Neural crest cell (in vitro differentiated cells): ENCODE data around the gene IDI1. TPM values are rescaled to one million over a fixed set of nuclear protein-coding genes. Genes with fewer than 3 reads are reported as not detected.

Experiments
- DNase-seq: peaks from one replicate; pipeline ENCODE4 v3.0.0; 2021; ENCODE audit warnings: low read depth, mixed read lengths, low spot score
- H3K27ac Mint-ChIP-seq: one replicate; pipeline ENCODE4 v1.8.0; 2021; ENCODE audit warnings: mild to moderate bottlenecking, mixed read lengths; ENCODE audit not compliant: unreplicated experiment
- H3K27me3 Mint-ChIP-seq: 2 replicates; pipeline ENCODE4 v1.8.0; 2021; ENCODE audit warnings: low read depth, mild to moderate bottlenecking, mixed read lengths
- H3K36me3 Mint-ChIP-seq: 2 replicates; pipeline ENCODE4 v1.8.0; 2021; ENCODE audit warnings: low read depth, mild to moderate bottlenecking, mixed read lengths
- H3K4me1 Mint-ChIP-seq: 2 replicates; pipeline ENCODE4 v1.8.0; 2021; ENCODE audit warnings: mixed read lengths
- H3K4me3 Mint-ChIP-seq: one replicate; pipeline ENCODE4 v1.8.0; 2021; ENCODE audit warnings: mild to moderate bottlenecking, mixed read lengths
- H3K9me3 Mint-ChIP-seq: 2 replicates; pipeline ENCODE4 v1.8.0; 2021; ENCODE audit warnings: mixed read lengths
- total RNA-seq: library from RNA; stranded (reverse); gene quantifications from 2 replicates; pipeline ENCODE4 v1.2.1, GENCODE V29; 2021
- TF ChIP-seq, protein P1 (sequence below): fragments of 200-600 bp; sonication (generic); conservative IDR thresholded peaks from 2 replicates; pipeline ENCODE4 v1.5.0; 2021; ENCODE audit warnings: antibody characterized with exemption, mild to moderate bottlenecking

The IDI1 gene
- total RNA-seq, 1 donor from 2014 or later, result 110 TPM

DNA sequence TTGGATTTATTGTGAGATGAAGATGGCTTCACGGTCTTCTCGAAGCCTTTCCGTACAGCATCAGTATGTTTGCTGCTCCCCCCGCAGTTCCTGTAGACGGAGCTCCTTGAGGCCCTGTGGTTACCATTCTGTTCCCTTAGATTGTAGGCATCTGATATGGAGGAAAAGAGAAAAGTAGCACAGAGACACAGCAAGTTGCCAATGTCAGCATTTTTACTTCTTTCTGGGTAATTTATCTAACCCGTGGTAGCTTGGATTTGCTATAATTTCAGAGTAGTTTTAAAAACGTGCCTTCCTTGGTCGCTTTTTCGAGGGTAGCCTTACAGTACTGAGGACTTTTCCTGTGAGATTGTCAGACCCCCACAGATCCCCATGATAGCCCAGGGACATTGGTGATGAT is 44.8 kb upstream of the IDI1 start:
- TF ChIP-seq, protein P1, sequence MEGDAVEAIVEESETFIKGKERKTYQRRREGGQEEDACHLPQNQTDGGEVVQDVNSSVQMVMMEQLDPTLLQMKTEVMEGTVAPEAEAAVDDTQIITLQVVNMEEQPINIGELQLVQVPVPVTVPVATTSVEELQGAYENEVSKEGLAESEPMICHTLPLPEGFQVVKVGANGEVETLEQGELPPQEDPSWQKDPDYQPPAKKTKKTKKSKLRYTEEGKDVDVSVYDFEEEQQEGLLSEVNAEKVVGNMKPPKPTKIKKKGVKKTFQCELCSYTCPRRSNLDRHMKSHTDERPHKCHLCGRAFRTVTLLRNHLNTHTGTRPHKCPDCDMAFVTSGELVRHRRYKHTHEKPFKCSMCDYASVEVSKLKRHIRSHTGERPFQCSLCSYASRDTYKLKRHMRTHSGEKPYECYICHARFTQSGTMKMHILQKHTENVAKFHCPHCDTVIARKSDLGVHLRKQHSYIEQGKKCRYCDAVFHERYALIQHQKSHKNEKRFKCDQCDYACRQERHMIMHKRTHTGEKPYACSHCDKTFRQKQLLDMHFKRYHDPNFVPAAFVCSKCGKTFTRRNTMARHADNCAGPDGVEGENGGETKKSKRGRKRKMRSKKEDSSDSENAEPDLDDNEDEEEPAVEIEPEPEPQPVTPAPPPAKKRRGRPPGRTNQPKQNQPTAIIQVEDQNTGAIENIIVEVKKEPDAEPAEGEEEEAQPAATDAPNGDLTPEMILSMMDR, result no peak
- H3K4me3 Mint-ChIP-seq, result no peak overlapping the region
- H3K27me3 Mint-ChIP-seq, result no peaks in the 10 kb centered on the region
- no peaks in the 10 kb centered on the region for H3K9me3 Mint-ChIP-seq
- H3K4me1 Mint-ChIP-seq, result peaks cover 9% of the 10 kb centered on the region
- peaks cover 14% of the 10 kb centered on the region for H3K36me3 Mint-ChIP-seq
- H3K27ac Mint-ChIP-seq, result no peak overlapping the region
- no peak for DNase-seq

DNA sequence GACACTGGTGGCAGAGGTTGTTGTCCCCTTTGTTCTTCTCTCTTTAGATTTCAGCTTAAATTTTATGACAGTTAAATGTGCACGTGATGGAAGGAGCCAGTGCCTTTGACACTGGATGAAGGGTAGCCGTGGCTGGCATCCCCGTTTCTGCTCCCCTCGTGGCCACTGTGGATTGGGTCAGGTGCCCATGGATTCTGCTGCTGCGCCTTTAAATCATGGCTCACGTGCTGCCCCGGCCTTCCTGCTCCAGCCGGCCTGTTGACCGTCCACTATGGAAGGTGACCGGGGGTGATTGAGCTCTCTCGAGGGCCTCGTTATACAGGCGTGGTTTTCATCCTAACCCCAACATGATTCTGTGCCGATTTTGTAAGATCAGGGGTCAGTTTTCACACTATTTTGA is 41.8 kb upstream of the IDI1 start:
- Mint-ChIP-seq H3K36me3 (peaks cover 14% of the 10 kb centered on the region), H3K9me3 (no peaks in the 10 kb centered on the region), H3K27ac (no peak overlapping the region), H3K4me3 (no peak overlapping the region), H3K27me3 (no peaks in the 10 kb centered on the region), H3K4me1 (peaks cover 12% of the 10 kb centered on the region)
- TF ChIP-seq, protein P1, result no peak
- DNase-seq, result no peak

DNA sequence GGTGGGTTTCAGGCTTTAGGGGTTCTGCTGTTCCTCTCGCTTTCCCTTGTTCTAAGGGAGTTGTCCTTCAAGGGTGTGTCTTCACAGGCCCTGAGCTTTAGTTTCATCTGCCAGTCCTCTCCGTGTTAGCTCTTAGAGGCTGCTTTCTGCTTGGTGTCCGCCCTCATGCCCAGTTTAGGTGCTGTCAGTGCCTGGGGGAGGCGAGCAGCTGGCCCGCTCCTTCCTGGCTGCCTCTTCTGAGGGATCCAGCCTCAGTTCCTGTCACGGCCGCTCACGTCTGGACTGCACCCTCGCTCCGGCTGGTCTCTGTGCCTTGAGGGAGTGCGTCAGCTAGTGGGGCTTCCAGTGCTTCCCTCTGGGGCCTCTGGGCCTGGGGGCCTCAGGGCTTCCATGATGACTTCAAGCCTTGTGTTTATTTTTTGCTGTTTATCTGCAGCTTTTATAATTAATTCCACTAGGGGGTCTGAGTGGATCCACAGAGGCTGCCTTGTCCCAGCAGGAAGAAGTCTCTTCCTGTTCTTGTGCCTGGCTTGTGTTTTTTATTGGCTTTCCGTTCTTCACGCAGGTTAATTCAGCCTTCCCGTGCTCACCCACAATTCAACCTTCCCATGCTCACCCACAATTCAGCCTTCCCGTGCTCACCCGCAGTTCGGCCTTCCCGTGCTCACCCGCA is 40.2 kb upstream of the IDI1 start:
- H3K36me3 Mint-ChIP-seq, result peaks cover 14% of the 10 kb centered on the region

DNA sequence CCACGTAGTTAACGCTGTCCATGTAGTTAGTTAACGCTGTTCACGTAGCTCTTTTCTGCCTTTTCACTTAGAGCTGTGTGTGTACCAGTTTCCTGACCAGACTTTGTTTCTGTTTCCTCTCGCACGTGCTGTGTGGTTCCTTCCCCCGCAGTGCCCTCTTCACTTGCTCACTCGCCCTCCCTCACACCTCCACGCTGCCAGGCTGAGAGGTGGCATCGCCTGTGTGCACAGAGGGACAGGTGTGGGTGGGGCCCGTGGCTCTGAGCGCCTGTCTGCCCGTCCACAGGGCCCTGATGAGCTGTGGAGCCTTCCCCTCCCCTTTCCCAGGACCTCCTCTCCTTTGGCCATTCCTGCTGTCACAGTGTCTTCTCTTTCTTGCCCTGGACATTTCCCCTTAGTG is 37.9 kb upstream of the IDI1 start:
- Mint-ChIP-seq H3K4me1 (peaks cover 12% of the 10 kb centered on the region), H3K4me3 (no peak overlapping the region), H3K36me3 (peaks cover 14% of the 10 kb centered on the region), H3K27ac (no peak overlapping the region), H3K27me3 (no peaks in the 10 kb centered on the region), H3K9me3 (no peaks in the 10 kb centered on the region)
- no peak for DNase-seq
- TF ChIP-seq, protein P1, result no peak

More for the DNA sequence above, 40.2 kb upstream of the IDI1 start:
- TF ChIP-seq, protein P1, result no peak
- H3K4me3 Mint-ChIP-seq, result no peak overlapping the region
- H3K27me3 Mint-ChIP-seq, result no peaks in the 10 kb centered on the region
- peak overlapping the region; percentile 91 for H3K27ac Mint-ChIP-seq
- peaks cover 12% of the 10 kb centered on the region for H3K4me1 Mint-ChIP-seq
- DNase-seq, result no peak
- H3K9me3 Mint-ChIP-seq, result no peaks in the 10 kb centered on the region

DNA sequence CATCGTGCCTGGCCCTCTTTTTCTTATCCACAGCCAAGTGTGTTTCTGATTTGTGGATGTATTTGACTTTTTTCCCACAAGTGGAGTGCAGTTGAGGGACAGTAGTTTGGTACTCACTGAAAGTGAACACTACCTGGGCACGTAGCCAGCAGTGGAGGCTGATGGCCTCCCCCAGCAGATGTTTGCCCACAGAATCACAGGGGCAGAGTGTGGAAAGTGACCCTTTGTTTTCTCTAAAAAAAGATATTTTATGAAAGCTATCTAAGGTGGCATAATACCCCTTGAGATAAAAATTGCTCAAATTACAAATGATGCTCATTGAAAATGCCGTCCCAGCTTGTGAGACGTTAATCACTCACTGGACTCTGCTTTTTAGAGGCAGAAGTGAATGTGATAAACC is 36.3 kb upstream of the IDI1 start:
- Mint-ChIP-seq H3K4me3 (no peak overlapping the region), H3K27ac (no peak overlapping the region), H3K4me1 (peaks cover 12% of the 10 kb centered on the region), H3K27me3 (no peaks in the 10 kb centered on the region), H3K36me3 (peaks cover 6% of the 10 kb centered on the region), H3K9me3 (no peaks in the 10 kb centered on the region)
- TF ChIP-seq, protein P1, result no peak
- no peak for DNase-seq
